Erythroblast (primary cell): ENCODE results near the gene WDR31.

Source experiments
- GATA1 ChIP-seq: IDR thresholded peaks from 2 replicates; pipeline ENCODE4 v1.6.1; 2011; ENCODE audit warnings: low read depth, mild to moderate bottlenecking, control low read depth, low read length, moderate library complexity
- POLR2A ChIP-seq: IDR thresholded peaks from 2 replicates; pipeline ENCODE4 v1.6.1; 2011; ENCODE audit warnings: mild to moderate bottlenecking, low read length

GRCh38 chr9:113322671-113323070, 17.4 kb downstream of the WDR31 start:
- TF ChIP-seq POLR2A (no peak), GATA1 (no peak)
